ENCODE measurements around the gene VPS13A. TPM values are rescaled to one million over a fixed set of nuclear protein-coding genes. Genes with fewer than 3 reads are reported as not detected.

VPS13A gene
- total and polyA plus RNA-seq, 9 of the 15 experiments (the other 6 are each of a cell fraction or from before 2014, with no cell fraction given) = 5.6 to 29.9 (median 14.7) TPM

DNA sequence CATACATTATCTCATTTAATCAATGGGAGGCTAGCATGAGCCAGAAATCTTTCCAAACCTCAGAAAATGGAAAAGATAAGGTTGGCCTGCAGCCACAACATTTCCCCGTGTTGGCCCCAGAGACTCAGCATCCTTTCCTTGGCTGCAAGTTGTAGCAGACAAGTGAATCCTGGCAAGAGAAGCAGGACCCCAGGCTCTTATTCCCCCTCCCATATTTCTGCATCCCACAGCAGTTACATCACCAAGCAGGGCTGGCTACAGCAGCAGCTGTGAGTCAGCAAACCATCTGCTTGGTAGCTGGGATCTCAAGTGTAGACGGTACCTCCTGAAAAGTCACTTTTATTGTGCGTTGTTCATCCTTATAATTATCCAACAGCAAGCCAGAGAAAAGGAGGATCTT is 258.4 kb downstream of the VPS13A start:
- FAIRE-seq (no peak), DNase-seq (ENCODE audit: extremely low read depth in 1 of 4, low spot score in 3 of 4) (no peak), ATAC-seq (no peak)
- TF ChIP-seq DNMT1 (IDR thresholded peaks at IDR 0.05) = no peak
- TF ChIP-seq, protein P1, sequence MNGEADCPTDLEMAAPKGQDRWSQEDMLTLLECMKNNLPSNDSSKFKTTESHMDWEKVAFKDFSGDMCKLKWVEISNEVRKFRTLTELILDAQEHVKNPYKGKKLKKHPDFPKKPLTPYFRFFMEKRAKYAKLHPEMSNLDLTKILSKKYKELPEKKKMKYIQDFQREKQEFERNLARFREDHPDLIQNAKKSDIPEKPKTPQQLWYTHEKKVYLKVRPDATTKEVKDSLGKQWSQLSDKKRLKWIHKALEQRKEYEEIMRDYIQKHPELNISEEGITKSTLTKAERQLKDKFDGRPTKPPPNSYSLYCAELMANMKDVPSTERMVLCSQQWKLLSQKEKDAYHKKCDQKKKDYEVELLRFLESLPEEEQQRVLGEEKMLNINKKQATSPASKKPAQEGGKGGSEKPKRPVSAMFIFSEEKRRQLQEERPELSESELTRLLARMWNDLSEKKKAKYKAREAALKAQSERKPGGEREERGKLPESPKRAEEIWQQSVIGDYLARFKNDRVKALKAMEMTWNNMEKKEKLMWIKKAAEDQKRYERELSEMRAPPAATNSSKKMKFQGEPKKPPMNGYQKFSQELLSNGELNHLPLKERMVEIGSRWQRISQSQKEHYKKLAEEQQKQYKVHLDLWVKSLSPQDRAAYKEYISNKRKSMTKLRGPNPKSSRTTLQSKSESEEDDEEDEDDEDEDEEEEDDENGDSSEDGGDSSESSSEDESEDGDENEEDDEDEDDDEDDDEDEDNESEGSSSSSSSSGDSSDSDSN (IDR thresholded peaks at IDR 0.05; ENCODE audit: borderline replicate concordance in 1 of 2, low read depth in 2 of 2, low read length in 2 of 2) = no peak
- TF ChIP-seq ETV6 (IDR thresholded peaks at IDR 0.05; ENCODE audit: borderline replicate concordance in 1 of 2, low read depth in 2 of 2, low read length in 1 of 2) = no peak
- TF ChIP-seq ETV6 (CRISPR knock-in tag; IDR thresholded peaks at IDR 0.05; ENCODE audit: borderline replicate concordance) = no peak
- Histone ChIP-seq H3K4me2 (ENCODE audit: insufficient read depth, low read length) (no peak overlapping the region), H3K4me1 (replicated peaks in 1 of 2; ENCODE audit: control insufficient read depth in 2 of 2, insufficient read depth in 2 of 2, low read length in 2 of 2) (no peaks in the 10 kb centered on the region; a peak in 1 of 5 replicates), H3K9ac (ENCODE audit: insufficient read depth in 1 of 2, low read depth in 2 of 2, low read length in 2 of 2) (no peak overlapping the region), H3K79me2 (ENCODE audit: control insufficient read depth, insufficient read depth, low read length) (no peaks in the 10 kb centered on the region), H3K36me3 (ENCODE audit: control insufficient read depth, insufficient read depth, low read length) (no peaks in the 10 kb centered on the region), H3K27me3 (ENCODE audit: control insufficient read depth in 2 of 2, insufficient read depth in 2 of 2, low read length in 2 of 2) (peaks cover 0 to 31% of the 10 kb centered on the region in 2 experiments; a peak in 4 of 5 replicates), H4K20me1 (replicated peaks; ENCODE audit: control insufficient read depth, insufficient read depth, low read length) (no peaks in the 10 kb centered on the region), H3K4me3 (no peak overlapping the region), H3K27ac (ENCODE audit: extremely low read depth, low read depth, low read length) (no peak overlapping the region), H3K9me3 (replicated peaks; ENCODE audit: control insufficient read depth, insufficient read depth, low read depth, low read length) (no peaks in the 10 kb centered on the region), H3K9me1 (ENCODE audit: control insufficient read depth, insufficient read depth, low read length) (no peaks in the 10 kb centered on the region), H2AFZ (ENCODE audit: low read depth, low read length) (no peak overlapping the region)
- 7% methylated on average over 3 of the region's 3 CpGs for WGBS (ENCODE audit: insufficient coverage, low coverage, missing lambda C conversion rate)
- ChIA-PET CTCF (ENCODE audit: low intra/inter-chr PET ratio) (no interaction called here), POLR2A (no interaction called here)
- intact Hi-C loops (cut with micrococcal nuclease) = no loop called here
- no TSS peak for BruUV-seq (replicated peaks)
- in situ Hi-C loops (cut with MboI) = loop anchor here (10.0 to 25.0 kb wide), 2 partner anchors 689 to 927 kb away; no protein-coding TSS in a partner anchor

All from K562 (cell line).